Posterior vena cava (tissue), 2 donors: Measurements from ENCODE around the gene MYO16. TPM values are rescaled to one million over a fixed set of nuclear protein-coding genes. Genes with fewer than 3 reads are reported as not detected.
"Not testable (repeated sequence)": the region's sequence is repeated elsewhere in the genome, so short reads cannot be mapped to it uniquely, and the experiment has no call there.

Experiments
- DNase-seq: peaks from one replicate; pipeline ENCODE4 v3.0.0-alpha.2; 2020; ENCODE audit warnings: low spot score
- intact Hi-C, 2 donors: fragments of 100-400 bp; cut with DNase I; formaldehyde crosslinking; loops; one replicate each; pipeline versions ENCODE4 v1.14.1 to v1.14.2; 2022 to 2023
- total RNA-seq, 2 donors: library from RNA; stranded (reverse); fragmentation: NEBNext Ultra II Directional; extraction: Animal tissue kit (Norgen Biotek cat#: 25700); gene quantifications; one replicate each; pipeline ENCODE4 v1.2.1, GENCODE V29; 2021
- donor health status: DM: yes; HTN: yes; CAD: no.
- donor health status: DM: yes; HTN: yes; CAD: no.

Gene MYO16
- total RNA-seq, 2 donors from 2014 or later = 0.09 to 0.43 TPM

GRCh38 chr13:109212650-109213049, 583.2 kb downstream of the MYO16 start:
- no peak for DNase-seq
- intact Hi-C loops = no loop called here

DNA sequence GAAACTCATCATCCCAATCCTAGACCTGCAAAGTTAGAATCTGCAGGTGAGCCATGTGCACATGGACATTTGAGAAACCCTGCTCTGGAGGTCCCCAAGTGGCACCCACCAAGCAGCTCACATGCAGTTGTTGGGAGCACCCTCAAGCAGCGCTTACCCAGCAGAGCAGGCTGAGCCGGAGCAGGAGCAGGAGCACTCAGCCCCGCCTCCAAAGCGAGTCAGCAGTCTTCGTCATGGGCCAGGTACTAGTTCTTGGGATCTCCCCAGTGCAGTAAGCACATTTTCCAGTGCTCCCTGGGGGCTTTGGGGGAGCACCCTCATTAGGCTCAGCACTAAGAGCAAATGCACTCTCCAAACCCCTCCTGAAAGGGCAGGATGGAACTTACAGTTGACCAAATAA, 584.3 kb downstream of the MYO16 start:
- no peak for DNase-seq
- intact Hi-C loops = no loop called here

- intact Hi-C loops = no loop called here
- DNase-seq = no peak
These were observed 585.0 kb downstream of the MYO16 start for GRCh38 chr13:109214393-109214792.

- no peak for DNase-seq
- intact Hi-C loops = no loop called here
These were observed 586.0 kb downstream of the MYO16 start for GRCh38 chr13:109215377-109215776.

GRCh38 chr13:109217510-109217909, 588.1 kb downstream of the MYO16 start:
- DNase-seq, intact Hi-C loops: not testable (repeated sequence)

- no peak for DNase-seq
- intact Hi-C loops = no loop called here
These were observed 591.2 kb downstream of the MYO16 start for GRCh38 chr13:109220631-109221030.

- DNase-seq = no peak
- intact Hi-C loops = no loop called here
These were observed 594.6 kb downstream of the MYO16 start for GRCh38 chr13:109224033-109224432.

DNA sequence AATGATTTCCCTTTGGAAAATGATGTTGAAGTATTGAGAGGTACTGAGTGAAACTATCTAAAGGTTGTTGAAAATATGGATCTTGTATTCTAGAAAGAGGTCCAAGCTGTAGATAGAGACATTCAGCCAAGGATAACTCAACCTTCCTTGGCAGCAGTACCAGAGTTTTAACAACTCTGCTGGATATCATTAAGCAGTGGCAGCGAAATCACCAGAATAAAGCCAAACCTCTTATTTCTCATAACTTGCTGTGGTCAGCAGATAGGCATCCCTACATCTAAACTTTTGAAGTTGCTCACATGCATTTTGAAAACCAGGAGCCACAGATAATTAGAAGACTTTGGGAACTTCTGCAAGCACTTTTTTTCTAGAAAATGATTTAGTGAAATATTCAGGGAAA, 597.2 kb downstream of the MYO16 start:
- no peak for DNase-seq

GRCh38 chr13:109227344-109227940, 598.0 kb downstream of the MYO16 start:
- no peak for DNase-seq
- intact Hi-C loops = no loop called here

More for the DNA sequence above, 597.2 kb downstream of the MYO16 start:
- intact Hi-C loops = no loop called here

DNA sequence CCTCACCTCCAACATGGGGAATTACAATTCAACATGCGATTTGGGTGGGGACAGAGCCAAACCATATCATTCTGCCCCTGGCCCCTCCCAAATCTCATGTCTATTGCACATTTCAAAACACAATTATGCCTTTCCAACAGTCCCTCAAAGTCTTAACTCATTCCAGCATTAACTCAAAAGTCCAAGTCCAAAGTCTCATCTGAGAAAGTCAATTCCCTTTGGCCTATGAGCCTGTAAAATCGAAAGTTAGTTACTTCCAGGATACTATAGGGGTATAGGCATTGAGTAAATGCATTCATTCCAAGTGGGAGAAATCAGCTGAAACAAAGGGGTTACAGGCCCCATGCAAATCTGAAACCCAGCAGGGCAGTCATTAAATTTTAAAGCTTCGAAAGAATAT, 598.8 kb downstream of the MYO16 start:
- intact Hi-C loops = no loop called here
- no peak for DNase-seq

GRCh38 chr13:109231888-109232287, 602.5 kb downstream of the MYO16 start:
- intact Hi-C loops = no loop called here
- no peak for DNase-seq

GRCh38 chr13:109233293-109233692, 603.9 kb downstream of the MYO16 start:
- DNase-seq = no peak
- intact Hi-C loops = no loop called here

DNA sequence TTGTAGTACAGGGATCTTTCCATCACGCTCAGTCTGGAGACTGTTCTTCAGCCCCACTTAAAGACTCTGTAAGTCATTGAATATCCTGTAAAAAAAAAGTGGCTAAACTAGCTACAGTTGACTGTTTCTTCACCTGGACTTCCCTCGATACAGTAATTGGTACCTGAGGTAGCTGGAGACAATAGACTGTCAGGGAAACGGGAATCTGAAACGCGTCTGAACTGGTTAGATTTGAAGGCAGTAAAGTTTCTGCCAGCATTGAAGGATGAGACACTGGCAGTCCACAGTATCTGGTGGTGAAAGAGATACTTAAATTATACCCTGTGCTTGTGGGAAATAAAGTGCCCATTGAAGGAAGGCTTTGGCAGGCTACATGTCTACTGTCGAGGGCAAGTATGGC, 606.5 kb downstream of the MYO16 start:
- DNase-seq = no peak
- intact Hi-C loops = no loop called here

DNA sequence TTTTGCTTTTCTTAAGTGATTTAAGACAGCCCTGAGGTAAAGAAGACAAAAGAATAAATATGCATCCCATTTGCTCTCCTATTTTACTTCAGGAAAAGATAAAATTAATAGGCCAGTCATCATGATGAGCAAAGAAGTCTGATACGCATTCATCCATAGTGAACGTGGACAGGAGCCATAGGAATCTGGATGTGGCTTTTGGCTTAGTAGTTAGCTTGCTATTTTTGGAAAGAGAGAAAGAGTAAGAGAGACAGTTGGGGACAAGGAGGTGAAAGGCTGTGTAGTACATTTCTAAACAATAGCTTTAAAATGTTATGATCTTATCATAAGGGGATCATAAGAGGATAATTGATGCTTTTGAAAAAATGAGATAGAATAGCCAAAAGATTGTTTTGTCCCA, 611.7 kb downstream of the MYO16 start:
- intact Hi-C loops = no loop called here

GRCh38 chr13:109243311-109243951, 614.0 kb downstream of the MYO16 start:
- no peak for DNase-seq
- intact Hi-C loops = no loop called here

More for the DNA sequence above, 611.7 kb downstream of the MYO16 start:
- no peak for DNase-seq

GRCh38 chr13:109244566-109244965, 615.2 kb downstream of the MYO16 start:
- DNase-seq = no peak
- intact Hi-C loops = no loop called here

GRCh38 chr13:109246001-109246400, 616.6 kb downstream of the MYO16 start:
- intact Hi-C loops = no loop called here

DNA sequence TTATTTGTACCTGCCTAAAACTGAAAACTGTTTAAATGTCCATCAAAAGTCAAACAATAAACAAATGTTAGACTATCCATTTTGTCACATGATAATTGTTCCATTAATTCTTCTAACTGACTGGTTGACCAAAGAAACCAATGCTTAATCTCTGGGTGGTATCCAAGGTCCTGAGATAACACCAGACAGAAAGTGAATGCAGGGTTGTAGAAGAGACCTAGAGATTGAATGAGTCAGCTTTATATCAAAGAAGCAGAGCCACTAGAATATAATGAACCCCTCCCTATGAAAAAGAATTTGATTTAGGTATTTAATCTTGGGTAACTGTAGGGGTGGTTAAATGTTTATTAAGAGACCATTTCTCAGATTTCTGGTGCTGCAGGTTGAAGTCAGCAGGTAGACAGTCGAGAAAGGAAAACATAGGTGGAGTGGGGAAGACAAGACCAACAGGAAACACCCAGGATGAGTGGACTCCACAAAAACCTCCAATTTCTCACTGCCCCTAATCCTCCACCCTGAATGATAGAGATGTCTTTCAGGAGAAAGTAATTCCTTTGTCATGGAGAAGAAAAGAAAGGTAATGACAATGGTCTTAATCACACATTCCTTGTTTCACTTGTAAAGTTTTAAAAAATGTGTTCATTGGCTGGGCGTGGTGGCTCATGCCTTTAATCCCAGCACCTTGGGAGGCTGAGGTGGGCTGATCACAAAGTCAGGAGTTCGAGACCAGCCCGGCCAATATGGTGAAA, 620.5 kb downstream of the MYO16 start:
- intact Hi-C loops = loop anchor here in 1 of 2 donors (10.0 kb wide), 1 partner anchor 95 kb away; no protein-coding TSS in a partner anchor
- DNase-seq = no peak

More at GRCh38 chr13:109246001-109246400, 616.6 kb downstream of the MYO16 start:
- no peak for DNase-seq

DNA sequence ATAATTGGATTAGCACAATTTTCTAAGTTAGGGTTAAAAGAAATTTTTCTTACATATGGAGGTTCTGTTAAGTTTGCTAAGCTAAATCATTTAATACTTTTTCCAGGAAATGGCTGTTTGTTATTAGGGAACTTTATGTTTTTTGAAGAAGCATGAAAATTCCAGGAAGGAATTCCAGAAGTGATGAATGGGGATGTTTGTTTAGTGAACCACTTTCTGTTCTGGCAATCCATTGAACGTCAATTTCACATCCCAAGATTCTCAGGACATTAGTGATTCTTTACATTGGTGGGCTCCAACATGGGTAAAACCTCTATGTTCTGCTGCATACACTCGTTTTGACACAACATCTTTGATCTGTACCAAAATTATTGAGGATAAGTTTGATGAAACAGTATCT, 622.5 kb downstream of the MYO16 start:
- intact Hi-C loops = loop anchor here in 1 of 2 donors (10.0 kb wide), 1 partner anchor 97 kb away; no protein-coding TSS in a partner anchor
- DNase-seq = no peak

DNA sequence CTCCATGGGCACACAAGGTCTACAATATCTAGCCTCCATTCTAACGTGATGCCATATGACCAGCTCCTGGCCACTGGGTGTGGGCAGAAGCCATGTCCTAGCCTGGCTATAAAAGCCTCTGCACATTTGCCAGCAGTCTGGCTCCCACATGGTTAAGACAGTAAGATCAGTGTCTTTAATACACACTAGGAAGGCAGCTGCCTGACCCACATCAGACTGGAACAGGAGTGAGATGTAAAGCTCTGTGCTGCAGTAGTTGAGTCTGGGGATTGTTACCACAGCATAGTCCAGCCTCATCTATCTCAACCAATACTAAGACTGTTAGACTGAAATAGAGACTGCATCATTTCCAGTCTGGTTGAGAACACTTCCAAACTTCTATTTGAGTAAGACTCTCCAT, 623.9 kb downstream of the MYO16 start:
- intact Hi-C loops = loop anchor here in 1 of 2 donors (10.0 kb wide), 1 partner anchor 99 kb away; no protein-coding TSS in a partner anchor
- no peak for DNase-seq
